ENCODE results near the gene RAB37.

- TF ChIP-seq, protein P1, sequence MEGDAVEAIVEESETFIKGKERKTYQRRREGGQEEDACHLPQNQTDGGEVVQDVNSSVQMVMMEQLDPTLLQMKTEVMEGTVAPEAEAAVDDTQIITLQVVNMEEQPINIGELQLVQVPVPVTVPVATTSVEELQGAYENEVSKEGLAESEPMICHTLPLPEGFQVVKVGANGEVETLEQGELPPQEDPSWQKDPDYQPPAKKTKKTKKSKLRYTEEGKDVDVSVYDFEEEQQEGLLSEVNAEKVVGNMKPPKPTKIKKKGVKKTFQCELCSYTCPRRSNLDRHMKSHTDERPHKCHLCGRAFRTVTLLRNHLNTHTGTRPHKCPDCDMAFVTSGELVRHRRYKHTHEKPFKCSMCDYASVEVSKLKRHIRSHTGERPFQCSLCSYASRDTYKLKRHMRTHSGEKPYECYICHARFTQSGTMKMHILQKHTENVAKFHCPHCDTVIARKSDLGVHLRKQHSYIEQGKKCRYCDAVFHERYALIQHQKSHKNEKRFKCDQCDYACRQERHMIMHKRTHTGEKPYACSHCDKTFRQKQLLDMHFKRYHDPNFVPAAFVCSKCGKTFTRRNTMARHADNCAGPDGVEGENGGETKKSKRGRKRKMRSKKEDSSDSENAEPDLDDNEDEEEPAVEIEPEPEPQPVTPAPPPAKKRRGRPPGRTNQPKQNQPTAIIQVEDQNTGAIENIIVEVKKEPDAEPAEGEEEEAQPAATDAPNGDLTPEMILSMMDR (IDR thresholded peaks at IDR 0.05), result no peak
- TF ChIP-seq POLR2A (IDR thresholded peaks at IDR 0.05), result no peak
Measured at GRCh38 chr17:74750327-74751069, 13.4 kb downstream of the RAB37 start.

Measured in lower leg skin (tissue), 3 donors.